HepG2 (cell line): ENCODE measurements around the gene C5AR2. TPM values are rescaled to one million over a fixed set of nuclear protein-coding genes. Genes with fewer than 3 reads are reported as not detected.

Source experiments
- HIC2 ChIP-seq: sonication (generic); formaldehyde crosslinking; IDR thresholded peaks from 2 replicates; pipeline ENCODE4 v1.9.0; 2022; ENCODE audit warnings: low read depth, missing genetic modification reagents
- HNRNPK ChIP-seq: fragments of 200-400 bp; formaldehyde crosslinking; IDR thresholded peaks from 2 replicates; pipeline ENCODE4 v1.6.1; 2018; ENCODE audit warnings: low read length, low read depth, moderate library complexity, mild to moderate bottlenecking; ENCODE audit not compliant: poor library complexity, severe bottlenecking
- HNRNPLL ChIP-seq: fragments of 200-400 bp; formaldehyde crosslinking; IDR thresholded peaks from 2 replicates; pipeline ENCODE4 v1.6.1; 2017; ENCODE audit warnings: mild to moderate bottlenecking, low read depth, low read length; ENCODE audit not compliant: poor library complexity, severe bottlenecking
- LCORL ChIP-seq, 2 experiments: fragments of 450-650 bp in 1 of 2; sonication (generic) in 1 of 2; formaldehyde crosslinking in 1 of 2; IDR thresholded peaks; 2 replicates each; pipeline versions ENCODE4 v1.5.0 to v1.6.1; 2017 to 2020; ENCODE audit warnings: antibody characterized with exemption in 1 of 2, missing genetic modification reagents in 1 of 2
- NFE2L2 ChIP-seq: fragments of 150-350 bp; IDR thresholded peaks from 2 replicates; pipeline ENCODE4 v1.6.1; 2014; ENCODE audit warnings: low read length
- SP5 ChIP-seq: IDR thresholded peaks from 2 replicates; pipeline ENCODE4 v1.6.1; 2016; ENCODE audit warnings: low read depth, borderline replicate concordance
- SRY ChIP-seq: sonication (generic); formaldehyde crosslinking; IDR thresholded peaks from 2 replicates; pipeline ENCODE4 v1.8.0; 2022; ENCODE audit warnings: mild to moderate bottlenecking, missing genetic modification reagents
- ZBTB38 ChIP-seq: sonication (generic); formaldehyde crosslinking; IDR thresholded peaks from 2 replicates; pipeline ENCODE4 v1.5.1; 2020; ENCODE audit warnings: mild to moderate bottlenecking, missing genetic modification reagents
- ZNF10 ChIP-seq: sonication (generic); formaldehyde crosslinking; IDR thresholded peaks from 2 replicates; pipeline ENCODE4 v1.4.0; 2020; ENCODE audit warnings: mild to moderate bottlenecking, low read depth, missing genetic modification reagents, borderline replicate concordance
- ZNF121 ChIP-seq: sonication (generic); formaldehyde crosslinking; IDR thresholded peaks from 2 replicates; pipeline ENCODE4 v1.5.0; 2020; ENCODE audit warnings: mild to moderate bottlenecking, missing genetic modification reagents
- ZNF234 ChIP-seq: sonication (generic); formaldehyde crosslinking; conservative IDR thresholded peaks from 2 replicates; pipeline ENCODE4 v1.5.1; 2020; ENCODE audit warnings: mild to moderate bottlenecking, missing genetic modification reagents
- ZNF3 ChIP-seq: IDR thresholded peaks from 2 replicates; pipeline ENCODE4 v1.7.0; 2017; ENCODE audit warnings: inconsistent platforms
- ZNF382 ChIP-seq: sonication (generic); formaldehyde crosslinking; IDR thresholded peaks from 2 replicates; pipeline ENCODE4 v1.5.0; 2020; ENCODE audit warnings: missing genetic modification reagents, mild to moderate bottlenecking, borderline replicate concordance
- ZNF557 ChIP-seq: sonication (generic); formaldehyde crosslinking; IDR thresholded peaks from 2 replicates; pipeline ENCODE4 v1.4.0; 2020; ENCODE audit warnings: missing genetic modification reagents
- ZNF770 ChIP-seq: sonication (generic); formaldehyde crosslinking; IDR thresholded peaks from 2 replicates; pipeline ENCODE4 v1.5.0; 2020; ENCODE audit warnings: mild to moderate bottlenecking, missing genetic modification reagents
- ZSCAN31 ChIP-seq: sonication (generic); formaldehyde crosslinking; IDR thresholded peaks from 2 replicates; pipeline ENCODE4 v1.5.0; 2020; ENCODE audit warnings: low read depth, mild to moderate bottlenecking, missing genetic modification reagents
- polyA plus RNA-seq, 8 experiments: library from polyadenylated mRNA; depleted of rRNA in 3 of 8; stranded (reverse) in 7 of 8; unstranded in 1 of 8; fragments of >200 nt; fragmentation: Illumina TruSeq in 4 of 8; extraction: Trizol in 4 of 8; gene quantifications; 2 replicates each; pipeline versions ENCODE4 v1.2.1 to v1.2.3, GENCODE V29; 2011 to 2016; ENCODE audit warnings: low read depth in 4 of 8, missing spikeins in 1 of 8, mixed read lengths in 1 of 8; ENCODE audit not compliant: insufficient read depth in 1 of 8
- total RNA-seq, 5 experiments: library from RNA; depleted of rRNA; stranded (reverse); fragments of >200 nt; fragmentation: Illumina TruSeq; extraction: Trizol; gene quantifications; 2 replicates each; pipeline ENCODE4 v1.2.3, GENCODE V29; 2016; ENCODE audit warnings: low read depth in 1 of 5
- TF ChIP-seq, protein P1 (sequence below): sonication (generic); formaldehyde crosslinking; IDR thresholded peaks from 2 replicates; pipeline ENCODE4 v1.5.0; 2020; ENCODE audit warnings: missing genetic modification reagents, mild to moderate bottlenecking, borderline replicate concordance
- TF ChIP-seq, protein P2 (sequence below): sonication (generic); formaldehyde crosslinking; IDR thresholded peaks from 2 replicates; pipeline ENCODE4 v1.4.0; 2020; ENCODE audit warnings: missing genetic modification reagents
- TF ChIP-seq, protein P3 (sequence below): IDR thresholded peaks from 2 replicates; pipeline ENCODE4 v1.6.1; 2016; ENCODE audit warnings: low read depth, missing genetic modification reagents, missing compliant biosample characterization

The C5AR2 gene
- total and polyA plus RNA-seq, 2 of the 13 experiments (the other 11 are each of a cell fraction or from before 2014, with no cell fraction given), result 0.09 to 0.24 TPM

DNA sequence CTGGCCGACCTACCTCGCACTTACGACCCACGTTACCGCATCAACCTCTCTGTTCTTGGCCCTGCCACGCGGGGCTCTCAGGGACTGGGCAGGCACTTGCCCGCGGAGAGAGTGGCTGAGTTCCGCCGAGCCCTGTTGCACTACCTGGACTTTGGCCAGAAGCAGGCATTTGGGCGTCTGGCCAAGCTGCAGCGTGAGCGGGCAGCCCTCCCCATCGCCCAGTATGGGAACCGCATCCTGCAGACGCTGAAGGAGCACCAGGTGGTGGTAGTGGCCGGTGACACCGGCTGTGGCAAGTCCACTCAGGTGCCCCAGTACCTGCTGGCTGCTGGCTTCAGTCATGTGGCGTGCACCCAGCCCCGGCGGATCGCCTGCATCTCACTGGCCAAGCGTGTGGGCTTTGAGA, 21.3 kb downstream of the C5AR2 start (continued):
- TF ChIP-seq ZSCAN31 (CRISPR knock-in tag) (peak; percentile 52; the same call in 1 of the 2 replicates), NFE2L2 (no peak), ZNF770 (peak; percentile 60; the same call in 1 of the 2 replicates), LCORL (IDR thresholded peaks at IDR 0.05) (no peak), LCORL (CRISPR knock-in tag; IDR thresholded peaks at IDR 0.05) (peak; percentile 88), ZBTB38 (CRISPR knock-in tag) (peak; percentile 98), HNRNPK (no peak), ZNF3 (CRISPR knock-in tag) (no peak), HIC2 (CRISPR knock-in tag) (peak; percentile 77), ZNF234 (no peak), SP5 (CRISPR knock-in tag) (peak; percentile 51; the same call in 1 of the 2 replicates), SRY (CRISPR knock-in tag) (no peak), HNRNPLL (peak; percentile 60), ZNF10 (CRISPR knock-in tag) (no peak), ZNF557 (CRISPR knock-in tag) (no peak), ZNF121 (CRISPR knock-in tag) (no peak), ZNF382 (no peak)
- TF ChIP-seq, protein P1, sequence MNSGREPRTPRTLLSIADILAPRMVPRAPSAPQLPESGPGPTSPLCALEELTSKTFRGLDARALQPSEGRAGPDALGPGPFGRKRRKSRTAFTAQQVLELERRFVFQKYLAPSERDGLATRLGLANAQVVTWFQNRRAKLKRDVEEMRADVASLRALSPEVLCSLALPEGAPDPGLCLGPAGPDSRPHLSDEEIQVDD, result no peak
- TF ChIP-seq, protein P2, sequence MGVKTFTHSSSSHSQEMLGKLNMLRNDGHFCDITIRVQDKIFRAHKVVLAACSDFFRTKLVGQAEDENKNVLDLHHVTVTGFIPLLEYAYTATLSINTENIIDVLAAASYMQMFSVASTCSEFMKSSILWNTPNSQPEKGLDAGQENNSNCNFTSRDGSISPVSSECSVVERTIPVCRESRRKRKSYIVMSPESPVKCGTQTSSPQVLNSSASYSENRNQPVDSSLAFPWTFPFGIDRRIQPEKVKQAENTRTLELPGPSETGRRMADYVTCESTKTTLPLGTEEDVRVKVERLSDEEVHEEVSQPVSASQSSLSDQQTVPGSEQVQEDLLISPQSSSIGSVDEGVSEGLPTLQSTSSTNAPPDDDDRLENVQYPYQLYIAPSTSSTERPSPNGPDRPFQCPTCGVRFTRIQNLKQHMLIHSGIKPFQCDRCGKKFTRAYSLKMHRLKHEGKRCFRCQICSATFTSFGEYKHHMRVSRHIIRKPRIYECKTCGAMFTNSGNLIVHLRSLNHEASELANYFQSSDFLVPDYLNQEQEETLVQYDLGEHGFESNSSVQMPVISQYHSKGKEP (CRISPR knock-in tag), result no peak
- TF ChIP-seq, protein P3, sequence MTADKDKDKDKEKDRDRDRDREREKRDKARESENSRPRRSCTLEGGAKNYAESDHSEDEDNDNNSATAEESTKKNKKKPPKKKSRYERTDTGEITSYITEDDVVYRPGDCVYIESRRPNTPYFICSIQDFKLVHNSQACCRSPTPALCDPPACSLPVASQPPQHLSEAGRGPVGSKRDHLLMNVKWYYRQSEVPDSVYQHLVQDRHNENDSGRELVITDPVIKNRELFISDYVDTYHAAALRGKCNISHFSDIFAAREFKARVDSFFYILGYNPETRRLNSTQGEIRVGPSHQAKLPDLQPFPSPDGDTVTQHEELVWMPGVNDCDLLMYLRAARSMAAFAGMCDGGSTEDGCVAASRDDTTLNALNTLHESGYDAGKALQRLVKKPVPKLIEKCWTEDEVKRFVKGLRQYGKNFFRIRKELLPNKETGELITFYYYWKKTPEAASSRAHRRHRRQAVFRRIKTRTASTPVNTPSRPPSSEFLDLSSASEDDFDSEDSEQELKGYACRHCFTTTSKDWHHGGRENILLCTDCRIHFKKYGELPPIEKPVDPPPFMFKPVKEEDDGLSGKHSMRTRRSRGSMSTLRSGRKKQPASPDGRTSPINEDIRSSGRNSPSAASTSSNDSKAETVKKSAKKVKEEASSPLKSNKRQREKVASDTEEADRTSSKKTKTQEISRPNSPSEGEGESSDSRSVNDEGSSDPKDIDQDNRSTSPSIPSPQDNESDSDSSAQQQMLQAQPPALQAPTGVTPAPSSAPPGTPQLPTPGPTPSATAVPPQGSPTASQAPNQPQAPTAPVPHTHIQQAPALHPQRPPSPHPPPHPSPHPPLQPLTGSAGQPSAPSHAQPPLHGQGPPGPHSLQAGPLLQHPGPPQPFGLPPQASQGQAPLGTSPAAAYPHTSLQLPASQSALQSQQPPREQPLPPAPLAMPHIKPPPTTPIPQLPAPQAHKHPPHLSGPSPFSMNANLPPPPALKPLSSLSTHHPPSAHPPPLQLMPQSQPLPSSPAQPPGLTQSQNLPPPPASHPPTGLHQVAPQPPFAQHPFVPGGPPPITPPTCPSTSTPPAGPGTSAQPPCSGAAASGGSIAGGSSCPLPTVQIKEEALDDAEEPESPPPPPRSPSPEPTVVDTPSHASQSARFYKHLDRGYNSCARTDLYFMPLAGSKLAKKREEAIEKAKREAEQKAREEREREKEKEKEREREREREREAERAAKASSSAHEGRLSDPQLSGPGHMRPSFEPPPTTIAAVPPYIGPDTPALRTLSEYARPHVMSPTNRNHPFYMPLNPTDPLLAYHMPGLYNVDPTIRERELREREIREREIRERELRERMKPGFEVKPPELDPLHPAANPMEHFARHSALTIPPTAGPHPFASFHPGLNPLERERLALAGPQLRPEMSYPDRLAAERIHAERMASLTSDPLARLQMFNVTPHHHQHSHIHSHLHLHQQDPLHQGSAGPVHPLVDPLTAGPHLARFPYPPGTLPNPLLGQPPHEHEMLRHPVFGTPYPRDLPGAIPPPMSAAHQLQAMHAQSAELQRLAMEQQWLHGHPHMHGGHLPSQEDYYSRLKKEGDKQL (CRISPR knock-in tag), result no peak
